Stimulated activated CD4-positive, alpha-beta T cell treated with anti-CD3 and anti-CD28 coated beads, Interleukin-1b, Interleukin-23, amount 100 ng/mL, for 4 hours (primary cell): ENCODE measurements around the gene ELOVL2.
"Not testable (repeated sequence)": the region's sequence is repeated elsewhere in the genome, so short reads cannot be mapped to it uniquely, and the experiment has no call there.

Experiments used
- DNase-seq, 2 donors: peaks; one replicate each; pipeline ENCODE4 v3.0.0-alpha.2; 2020; ENCODE audit warnings: low read depth in 2 of 2

Gene ELOVL2

GRCh38 chr6:11023032-11023431, 21.1 kb downstream of the ELOVL2 start:
- no peak for DNase-seq

GRCh38 chr6:11021714-11022113, 22.4 kb downstream of the ELOVL2 start:
- DNase-seq, result no peak

GRCh38 chr6:11021003-11021402, 23.1 kb downstream of the ELOVL2 start:
- no peak for DNase-seq

- DNase-seq, result no peak
These were observed 25.9 kb downstream of the ELOVL2 start for GRCh38 chr6:11018225-11018624.

- no peak for DNase-seq
These were observed 27.0 kb downstream of the ELOVL2 start for GRCh38 chr6:11017090-11017489.

- DNase-seq, result no peak
These were observed 27.7 kb downstream of the ELOVL2 start for GRCh38 chr6:11016452-11016851.

GRCh38 chr6:11015102-11015501, 29.0 kb downstream of the ELOVL2 start:
- no peak for DNase-seq

- no peak for DNase-seq
These were observed 30.4 kb downstream of the ELOVL2 start for GRCh38 chr6:11013721-11014070.

GRCh38 chr6:11012976-11013720, 31.0 kb downstream of the ELOVL2 start:
- no peak for DNase-seq

- no peak for DNase-seq
These were observed 31.8 kb downstream of the ELOVL2 start for GRCh38 chr6:11012295-11012754.

GRCh38 chr6:11011787-11012234, 32.3 kb downstream of the ELOVL2 start:
- DNase-seq, result no peak

- DNase-seq, result no peak
These were observed 34.8 kb downstream of the ELOVL2 start for GRCh38 chr6:11009353-11009752.

GRCh38 chr6:11008821-11009220, 35.3 kb downstream of the ELOVL2 start:
- DNase-seq, result no peak

- no peak for DNase-seq
These were observed 36.1 kb downstream of the ELOVL2 start for GRCh38 chr6:11007715-11008608.

- no peak for DNase-seq
These were observed 38.0 kb downstream of the ELOVL2 start for GRCh38 chr6:11006061-11006460.

GRCh38 chr6:11003297-11003696, 40.8 kb downstream of the ELOVL2 start:
- not testable (repeated sequence) for DNase-seq

- no peak for DNase-seq
These were observed 41.9 kb downstream of the ELOVL2 start for GRCh38 chr6:11002176-11002575.

- no peak for DNase-seq
These were observed 44.1 kb downstream of the ELOVL2 start for GRCh38 chr6:10999994-11000393.

GRCh38 chr6:10995114-10995707, 48.9 kb downstream of the ELOVL2 start:
- DNase-seq, result no peak

GRCh38 chr6:10993896-10994295, 50.2 kb downstream of the ELOVL2 start:
- DNase-seq, result no peak

GRCh38 chr6:10991115-10991514, 53.0 kb downstream of the ELOVL2 start:
- DNase-seq, result no peak

- DNase-seq, result no peak
These were observed 54.5 kb downstream of the ELOVL2 start for GRCh38 chr6:10989587-10989986.
